CD4-positive, alpha-beta T cell treated with Interleukin-17A for 1 hour (primary cell): ENCODE measurements around the gene STX12.
"Not testable (repeated sequence)": the region's sequence is repeated elsewhere in the genome, so short reads cannot be mapped to it uniquely, and the experiment has no call there.

Source experiments
- DNase-seq: peaks from one replicate; pipeline ENCODE4 v3.0.0-alpha.2; 2020

STX12 gene

DNA sequence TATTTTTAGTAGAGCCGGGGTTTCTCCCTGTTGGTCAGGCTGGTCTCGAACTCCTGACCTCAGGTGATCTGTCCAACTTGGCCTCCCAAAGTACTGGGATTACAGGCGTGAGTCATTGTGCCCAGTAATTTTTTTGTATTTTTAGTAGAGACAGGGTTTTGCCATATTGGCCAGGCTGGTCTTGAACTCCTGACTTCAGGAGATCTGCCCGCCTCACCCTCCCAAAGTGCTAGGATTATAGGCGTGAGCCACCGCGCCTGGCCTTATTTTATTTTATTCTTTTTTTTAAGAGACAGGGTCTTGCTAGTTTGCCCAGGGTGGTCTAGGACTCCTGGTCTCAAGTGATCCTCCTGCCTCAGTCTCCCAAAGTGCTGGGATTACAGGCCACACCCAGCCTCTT, 98.1 kb downstream of the STX12 start:
- not testable (repeated sequence) for DNase-seq

GRCh38 chr1:27872059-27872801, 99.2 kb downstream of the STX12 start, which contains the start of gene THEMIS2:
TSS of gene THEMIS2 (plus strand) at chr1:27872544. CDS start at chr1:27872572, 28 bp downstream.
- DNase-seq = peak; percentile 82

DNA sequence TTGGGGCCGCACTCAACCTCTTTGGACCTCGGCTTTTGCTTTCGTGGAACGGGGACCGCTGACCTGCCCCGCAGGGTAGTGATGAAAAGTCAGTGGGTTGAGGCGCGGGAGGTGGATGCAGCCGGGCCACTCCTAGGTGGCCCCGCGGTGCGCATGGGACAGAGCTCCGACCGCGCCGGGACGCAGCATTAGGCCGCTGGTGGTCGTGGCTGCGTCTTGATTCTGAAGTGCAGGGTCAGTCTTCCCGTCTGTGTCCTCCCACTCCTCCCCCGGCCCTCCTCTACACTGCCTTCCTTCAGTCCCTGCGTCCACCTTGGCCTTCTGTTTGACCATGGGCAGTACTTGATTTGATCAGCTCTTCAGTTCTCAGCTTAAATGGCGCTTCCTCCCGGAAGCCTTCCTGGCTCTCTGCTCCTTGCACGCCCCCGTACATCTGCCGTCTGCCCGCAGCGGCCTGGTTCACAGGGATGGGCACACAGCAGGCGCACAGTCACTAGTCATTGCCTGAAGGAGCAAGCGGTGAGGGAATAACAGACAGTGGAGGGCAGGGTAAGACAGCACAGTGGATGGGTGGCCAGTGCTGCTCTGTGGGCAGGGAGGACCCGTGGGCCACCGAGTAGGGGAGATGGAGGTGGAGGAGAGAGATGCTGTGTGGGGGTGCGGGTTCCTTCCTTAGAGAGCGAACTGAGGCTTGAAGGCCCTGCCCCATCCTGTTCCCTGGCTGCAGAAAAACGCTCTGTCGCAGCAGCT, 100.0 kb downstream of the STX12 start:
- peak; percentile 29 for DNase-seq

DNA sequence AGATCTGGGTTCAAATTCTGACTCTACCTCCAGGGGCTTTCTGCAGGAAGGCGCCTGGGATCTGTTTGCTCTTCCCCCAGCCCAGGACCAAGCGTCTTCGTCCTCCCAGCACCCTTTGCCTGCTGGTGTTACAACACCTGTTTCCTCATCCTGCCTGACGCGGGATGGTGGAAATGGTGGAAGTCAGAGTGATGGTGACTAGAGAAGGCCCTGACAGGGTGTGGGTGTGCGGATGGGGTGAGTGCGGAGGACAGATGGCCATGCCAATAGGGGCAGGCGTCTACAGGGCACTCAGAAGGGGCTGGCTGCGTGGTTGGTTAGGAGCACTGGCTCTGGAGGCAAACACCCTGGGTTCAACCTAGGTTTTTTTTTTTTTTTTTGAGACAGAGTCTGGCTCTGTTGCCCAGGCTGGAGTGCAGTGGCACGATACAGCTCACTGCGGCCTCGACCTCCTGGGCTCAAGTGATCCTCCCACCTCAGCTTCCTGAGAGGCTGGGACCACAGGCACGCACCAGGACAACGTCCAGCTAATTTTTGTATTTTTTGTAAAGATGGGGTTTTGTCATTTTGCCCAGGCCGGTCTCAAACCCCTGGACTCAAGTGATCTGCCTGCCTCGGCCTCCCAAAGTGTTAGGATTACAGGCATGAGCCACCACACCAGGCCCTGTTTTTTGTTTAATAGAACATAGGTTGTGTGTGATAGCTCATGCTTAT, 100.8 kb downstream of the STX12 start:
- DNase-seq = peak; percentile 31
